Neuron (in vitro differentiated cells): ENCODE results near the gene ZSCAN10.
A peak's percentile ranks its signal among the peaks of the same experiment; 100 is the strongest.

Source experiments
- H2AFZ ChIP-seq: one replicate; pipeline ENCODE4 v1.6.1; 2013; ENCODE audit warnings: low read depth, mild to moderate bottlenecking, inconsistent platforms, low read length, moderate library complexity
- H3K27me3 ChIP-seq: one replicate; pipeline ENCODE4 v1.6.1; 2013; ENCODE audit warnings: low read length; ENCODE audit not compliant: insufficient read depth
- H3K36me3 ChIP-seq: one replicate; pipeline ENCODE4 v1.6.1; 2013; ENCODE audit warnings: low read length; ENCODE audit not compliant: insufficient read depth
- H3K4me1 ChIP-seq: one replicate; pipeline ENCODE4 v1.6.1; 2013; ENCODE audit warnings: low read length; ENCODE audit not compliant: insufficient read depth
- H3K4me3 ChIP-seq: 2 replicates; pipeline ENCODE4 v1.5.1; 2013; ENCODE audit warnings: mild to moderate bottlenecking, low read length, moderate library complexity
- H3K9me3 ChIP-seq: one replicate; pipeline ENCODE4 v1.6.1; 2013; ENCODE audit warnings: low read length

The ZSCAN10 gene

GRCh38 chr16:3065742-3066439 is 33.2 kb downstream of the ZSCAN10 start:
- Histone ChIP-seq H3K27me3 (peaks cover 6% of the 10 kb centered on the region), H3K9me3 (peaks cover 3% of the 10 kb centered on the region), H3K4me3 (no peak overlapping the region), H3K4me1 (no peaks in the 10 kb centered on the region), H3K36me3 (no peaks in the 10 kb centered on the region), H2AFZ (no peak overlapping the region)

- Histone ChIP-seq H3K36me3 (no peaks in the 10 kb centered on the region), H3K4me3 (no peak within 1 kb of the TSS), H3K27me3 (peaks cover 4% of the 10 kb centered on the region)
Observed at GRCh38 chr16:3065069-3065741, 33.9 kb downstream of the ZSCAN10 start, which contains the start of gene IL32. Gene IL32 (plus strand): TSS chr16:3065640. CDS start chr16:3065812, 172 bp downstream.

GRCh38 chr16:3063625-3064386 is 35.3 kb downstream of the ZSCAN10 start:
- H3K4me1 ChIP-seq: peaks cover 7% of the 10 kb centered on the region
- H3K27me3 ChIP-seq: peaks cover 4% of the 10 kb centered on the region
- no peak overlapping the region for H2AFZ ChIP-seq
- no peaks in the 10 kb centered on the region for H3K36me3 ChIP-seq
- H3K9me3 ChIP-seq: peaks cover 3% of the 10 kb centered on the region
- no peak overlapping the region for H3K4me3 ChIP-seq

More at GRCh38 chr16:3065069-3065741, 33.9 kb downstream of the ZSCAN10 start, which contains the start of gene IL32:
- H2AFZ ChIP-seq: no peak within 1 kb of the TSS
- peaks cover 3% of the 10 kb centered on the region for H3K9me3 ChIP-seq
- H3K4me1 ChIP-seq: no peaks in the 10 kb centered on the region

- peaks cover 3% of the 10 kb centered on the region for H3K9me3 ChIP-seq
- peaks cover 2% of the 10 kb centered on the region for H3K27me3 ChIP-seq
- peaks cover 7% of the 10 kb centered on the region for H3K4me1 ChIP-seq
- no peak overlapping the region for H3K4me3 ChIP-seq
- H3K36me3 ChIP-seq: no peaks in the 10 kb centered on the region
- H2AFZ ChIP-seq: no peak overlapping the region
Observed at GRCh38 chr16:3062553-3062952, 36.5 kb downstream of the ZSCAN10 start.

GRCh38 chr16:3060339-3061127 is 38.6 kb downstream of the ZSCAN10 start:
- Histone ChIP-seq H3K27me3 (peaks cover 2% of the 10 kb centered on the region), H2AFZ (no peak overlapping the region), H3K36me3 (no peaks in the 10 kb centered on the region), H3K4me1 (peaks cover 7% of the 10 kb centered on the region), H3K9me3 (peaks cover 3% of the 10 kb centered on the region), H3K4me3 (no peak overlapping the region)

GRCh38 chr16:3059723-3060242 is 39.3 kb downstream of the ZSCAN10 start:
- H3K4me1 ChIP-seq: peaks cover 7% of the 10 kb centered on the region
- peak overlapping the region; percentile 64 for H2AFZ ChIP-seq
- peak overlapping the region; percentile 47 for H3K4me3 ChIP-seq
- peaks cover 2% of the 10 kb centered on the region for H3K27me3 ChIP-seq
- no peaks in the 10 kb centered on the region for H3K36me3 ChIP-seq
- peaks cover 3% of the 10 kb centered on the region for H3K9me3 ChIP-seq

GRCh38 chr16:3059041-3059722 is 39.9 kb downstream of the ZSCAN10 start:
- peak overlapping the region; percentile 86 for H3K4me3 ChIP-seq

GRCh38 chr16:3058139-3059030 is 40.7 kb downstream of the ZSCAN10 start:
- H3K4me1 ChIP-seq: peaks cover 7% of the 10 kb centered on the region

More at GRCh38 chr16:3059041-3059722, 39.9 kb downstream of the ZSCAN10 start:
- Histone ChIP-seq H2AFZ (peak overlapping the region; percentile 64), H3K9me3 (peaks cover 3% of the 10 kb centered on the region), H3K36me3 (no peaks in the 10 kb centered on the region), H3K27me3 (peaks cover 2% of the 10 kb centered on the region), H3K4me1 (peaks cover 7% of the 10 kb centered on the region)

GRCh38 chr16:3057181-3058138 is 41.6 kb downstream of the ZSCAN10 start:
- Histone ChIP-seq H2AFZ (no peak overlapping the region), H3K36me3 (no peaks in the 10 kb centered on the region), H3K4me3 (no peak overlapping the region), H3K9me3 (no peaks in the 10 kb centered on the region), H3K27me3 (no peaks in the 10 kb centered on the region), H3K4me1 (peaks cover 7% of the 10 kb centered on the region)

More at GRCh38 chr16:3058139-3059030, 40.7 kb downstream of the ZSCAN10 start:
- Histone ChIP-seq H3K9me3 (no peaks in the 10 kb centered on the region), H3K27me3 (no peaks in the 10 kb centered on the region), H3K36me3 (no peaks in the 10 kb centered on the region), H2AFZ (peak overlapping the region; percentile 64), H3K4me3 (peak overlapping the region; percentile 86)

GRCh38 chr16:3056336-3057180 is 42.5 kb downstream of the ZSCAN10 start:
- H2AFZ ChIP-seq: no peak overlapping the region
- H3K4me1 ChIP-seq: peaks cover 7% of the 10 kb centered on the region
- no peaks in the 10 kb centered on the region for H3K36me3 ChIP-seq
- no peaks in the 10 kb centered on the region for H3K9me3 ChIP-seq
- H3K27me3 ChIP-seq: no peaks in the 10 kb centered on the region
- no peak overlapping the region for H3K4me3 ChIP-seq
